ENCODE data around the gene SYNDIG1L.

- TF ChIP-seq CTCF (IDR thresholded peaks at IDR 0.05; ENCODE audit: low read depth, low read length): no peak
- no peak for TF ChIP-seq POLR2A (IDR thresholded peaks at IDR 0.05; ENCODE audit: extremely low read depth, insufficient read length)
- no peak for TF ChIP-seq MAX (IDR thresholded peaks at IDR 0.05; ENCODE audit: low read depth, low read length)
Measured at GRCh38 chr14:74465335-74465734, 39.3 kb upstream of the SYNDIG1L start.

All from NB4 (cell line).